Osteoblast (primary cell): ENCODE results near the gene CTDP1. TPM values are rescaled to one million over a fixed set of nuclear protein-coding genes. Genes with fewer than 3 reads are reported as not detected.

Source experiments
- DNase-seq: peaks from one replicate; pipeline ENCODE4 v3.0.0; 2011; ENCODE audit warnings: low spot score, mixed read lengths; ENCODE audit not compliant: insufficient read length; ENCODE audit errors: missing footprints
- H2AFZ ChIP-seq: 2 replicates; pipeline ENCODE4 v1.6.0; 2011; ENCODE audit warnings: mild to moderate bottlenecking, low read length
- H3K27ac ChIP-seq: 2 replicates; pipeline ENCODE4 v1.5.1; 2011; ENCODE audit warnings: mild to moderate bottlenecking, low read depth, low read length, moderate library complexity
- H3K27me3 ChIP-seq: 2 replicates; pipeline ENCODE4 v1.6.0; 2012; ENCODE audit warnings: mild to moderate bottlenecking, control low read depth, inconsistent platforms, low read length, moderate library complexity; ENCODE audit not compliant: insufficient read depth
- H3K36me3 ChIP-seq: 2 replicates; pipeline ENCODE4 v1.5.1; 2011; ENCODE audit warnings: mild to moderate bottlenecking, low read length, control low read depth, moderate library complexity; ENCODE audit not compliant: insufficient read depth
- H3K4me1 ChIP-seq: 2 replicates; pipeline ENCODE4 v1.5.1; 2011; ENCODE audit warnings: mild to moderate bottlenecking, low read length, control low read depth, moderate library complexity; ENCODE audit not compliant: insufficient read depth
- H3K4me2 ChIP-seq: 2 replicates; pipeline ENCODE4 v1.6.0; 2011; ENCODE audit warnings: mild to moderate bottlenecking, low read length; ENCODE audit not compliant: insufficient read depth
- H3K4me3 ChIP-seq: fragments of 200-600 bp; sonication (generic); 3 replicates; pipeline ENCODE4 v1.5.1; 2012; ENCODE audit warnings: mild to moderate bottlenecking, low read length, inconsistent platforms; ENCODE audit not compliant: insufficient read depth
- H3K79me2 ChIP-seq: 2 replicates; pipeline ENCODE4 v1.6.0; 2012; ENCODE audit warnings: mild to moderate bottlenecking, low read length, control low read depth, inconsistent platforms; ENCODE audit not compliant: insufficient read depth
- H3K9me3 ChIP-seq: 2 replicates; pipeline ENCODE4 v1.5.1; 2011; ENCODE audit warnings: low read depth, low read length, control low read depth
- H4K20me1 ChIP-seq: 2 replicates; pipeline ENCODE4 v1.6.0; 2012; ENCODE audit warnings: mild to moderate bottlenecking, low read length, control low read depth; ENCODE audit not compliant: insufficient read depth
- total RNA-seq: library from RNA; depleted of rRNA; stranded (reverse); fragments of >200 nt; gene quantifications from 2 replicates; pipeline ENCODE4 v1.2.3, GENCODE V29; 2012
- TF ChIP-seq, protein P1 (sequence below): IDR thresholded peaks from 2 replicates; pipeline ENCODE4 v1.5.1; 2011; ENCODE audit warnings: mild to moderate bottlenecking, low read depth, low read length, moderate library complexity; ENCODE audit errors: extremely low read depth

CTDP1 gene
- total RNA-seq, 1 donor = 26.8 TPM

- no peaks in the 10 kb centered on the region for H3K4me1 ChIP-seq
- no peak overlapping the region for H3K4me3 ChIP-seq
- H3K4me2 ChIP-seq = no peak overlapping the region
- peaks cover 10% of the 10 kb centered on the region for H3K79me2 ChIP-seq
- peaks cover 26% of the 10 kb centered on the region for H3K36me3 ChIP-seq
- no peaks in the 10 kb centered on the region for H3K9me3 ChIP-seq
- no peak overlapping the region for H3K27ac ChIP-seq
- no peaks in the 10 kb centered on the region for H3K27me3 ChIP-seq
- H2AFZ ChIP-seq = no peak overlapping the region
- TF ChIP-seq, protein P1, sequence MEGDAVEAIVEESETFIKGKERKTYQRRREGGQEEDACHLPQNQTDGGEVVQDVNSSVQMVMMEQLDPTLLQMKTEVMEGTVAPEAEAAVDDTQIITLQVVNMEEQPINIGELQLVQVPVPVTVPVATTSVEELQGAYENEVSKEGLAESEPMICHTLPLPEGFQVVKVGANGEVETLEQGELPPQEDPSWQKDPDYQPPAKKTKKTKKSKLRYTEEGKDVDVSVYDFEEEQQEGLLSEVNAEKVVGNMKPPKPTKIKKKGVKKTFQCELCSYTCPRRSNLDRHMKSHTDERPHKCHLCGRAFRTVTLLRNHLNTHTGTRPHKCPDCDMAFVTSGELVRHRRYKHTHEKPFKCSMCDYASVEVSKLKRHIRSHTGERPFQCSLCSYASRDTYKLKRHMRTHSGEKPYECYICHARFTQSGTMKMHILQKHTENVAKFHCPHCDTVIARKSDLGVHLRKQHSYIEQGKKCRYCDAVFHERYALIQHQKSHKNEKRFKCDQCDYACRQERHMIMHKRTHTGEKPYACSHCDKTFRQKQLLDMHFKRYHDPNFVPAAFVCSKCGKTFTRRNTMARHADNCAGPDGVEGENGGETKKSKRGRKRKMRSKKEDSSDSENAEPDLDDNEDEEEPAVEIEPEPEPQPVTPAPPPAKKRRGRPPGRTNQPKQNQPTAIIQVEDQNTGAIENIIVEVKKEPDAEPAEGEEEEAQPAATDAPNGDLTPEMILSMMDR = no peak
- no peaks in the 10 kb centered on the region for H4K20me1 ChIP-seq
- DNase-seq = no peak
These were observed 40.7 kb downstream of the CTDP1 start for GRCh38 chr18:79720359-79720733.

DNA sequence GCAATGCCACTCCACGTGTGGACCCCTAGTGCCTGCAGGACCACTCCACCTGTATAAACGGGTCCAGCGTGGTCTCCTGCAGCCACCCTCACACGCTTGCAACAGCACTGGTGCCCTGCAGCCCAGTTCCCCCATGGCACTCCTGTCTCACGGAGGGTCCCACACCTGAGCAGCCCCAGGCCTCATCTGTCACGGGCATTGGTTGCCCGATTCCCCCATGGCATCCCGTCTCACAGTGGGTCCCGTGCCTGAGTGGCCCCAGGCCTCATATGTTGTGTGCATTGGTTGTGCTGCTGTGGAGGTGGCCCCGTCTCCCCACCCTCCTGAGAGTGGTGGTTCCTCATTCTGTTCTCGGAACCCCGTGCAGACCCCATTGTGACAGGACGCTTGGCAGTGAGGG is 43.4 kb downstream of the CTDP1 start:
- no peaks in the 10 kb centered on the region for H3K27me3 ChIP-seq
- peaks cover 18% of the 10 kb centered on the region for H3K36me3 ChIP-seq
- peaks cover 23% of the 10 kb centered on the region for H3K79me2 ChIP-seq
- H2AFZ ChIP-seq = no peak overlapping the region
- peaks cover 6% of the 10 kb centered on the region for H4K20me1 ChIP-seq
- H3K4me2 ChIP-seq = no peak overlapping the region
- TF ChIP-seq, protein P1 = no peak
- no peak overlapping the region for H3K4me3 ChIP-seq
- no peaks in the 10 kb centered on the region for H3K4me1 ChIP-seq
- no peak overlapping the region for H3K27ac ChIP-seq
- no peak for DNase-seq
- H3K9me3 ChIP-seq = no peaks in the 10 kb centered on the region

GRCh38 chr18:79723628-79724027 is 44.0 kb downstream of the CTDP1 start:
- peaks cover 15% of the 10 kb centered on the region for H3K36me3 ChIP-seq
- H3K79me2 ChIP-seq = peaks cover 23% of the 10 kb centered on the region

GRCh38 chr18:79724299-79725080 is 44.9 kb downstream of the CTDP1 start:
- Histone ChIP-seq H4K20me1 (peaks cover 6% of the 10 kb centered on the region), H3K4me1 (no peaks in the 10 kb centered on the region), H3K4me3 (no peak overlapping the region), H3K27ac (no peak overlapping the region), H3K9me3 (no peaks in the 10 kb centered on the region), H3K27me3 (no peaks in the 10 kb centered on the region), H3K79me2 (peaks cover 23% of the 10 kb centered on the region), H3K36me3 (peaks cover 17% of the 10 kb centered on the region), H2AFZ (no peak overlapping the region), H3K4me2 (no peak overlapping the region)
- DNase-seq = no peak
- TF ChIP-seq, protein P1 = no peak

More at GRCh38 chr18:79723628-79724027, 44.0 kb downstream of the CTDP1 start:
- Histone ChIP-seq H3K27ac (no peak overlapping the region), H4K20me1 (peaks cover 6% of the 10 kb centered on the region), H3K9me3 (no peaks in the 10 kb centered on the region), H2AFZ (no peak overlapping the region), H3K4me1 (no peaks in the 10 kb centered on the region), H3K27me3 (no peaks in the 10 kb centered on the region), H3K4me2 (no peak overlapping the region), H3K4me3 (no peak overlapping the region)
- TF ChIP-seq, protein P1 = no peak
- no peak for DNase-seq
